Esophagus muscularis mucosa (tissue), 4 donors: ENCODE results near the gene CCDC40. TPM values are rescaled to one million over a fixed set of nuclear protein-coding genes. Genes with fewer than 3 reads are reported as not detected.

Experiments used
- DNase-seq: peaks from one replicate; pipeline ENCODE4 v3.0.0-alpha.2; 2017; ENCODE audit errors: extremely low spot score
- H3K27ac ChIP-seq, 4 donors: fragments of 200-600 bp; sonication (generic); replicated peaks in 1 of 4; 1 replicate in 3 of 4; 2 replicates in 1 of 4; pipeline ENCODE4 v1.5.1; 2016 to 2019; ENCODE audit warnings: mild to moderate bottlenecking in 1 of 4
- H3K27me3 ChIP-seq, 4 donors: fragments of 200-600 bp; sonication (generic); one replicate each; pipeline versions ENCODE4 v1.5.1 to v1.6.0; 2016 to 2019
- H3K36me3 ChIP-seq, 4 donors: fragments of 200-600 bp; sonication (generic); one replicate each; pipeline ENCODE4 v1.5.1; 2016 to 2019
- H3K4me1 ChIP-seq, 4 donors: fragments of 200-600 bp; sonication (generic); one replicate each; pipeline ENCODE4 v1.5.1; 2016 to 2019
- H3K4me3 ChIP-seq, 4 donors: fragments of 200-600 bp; sonication (generic); 1 replicate in 2 of 4; 2 replicates in 2 of 4; pipeline ENCODE4 v1.5.1; 2016 to 2019; ENCODE audit warnings: mild to moderate bottlenecking in 4 of 4, moderate library complexity in 1 of 4
- H3K9me3 ChIP-seq, 4 donors: fragments of 200-600 bp; sonication (generic); 1 replicate in 3 of 4; 2 replicates in 1 of 4; pipeline ENCODE4 v1.5.1; 2016 to 2019
- EP300 ChIP-seq: sonication (generic); formaldehyde crosslinking; IDR thresholded peaks from one replicate; pipeline ENCODE4 v1.6.1; 2017; ENCODE audit warnings: antibody characterized with exemption
- POLR2A ChIP-seq: fragments of 450-650 bp; IDR thresholded peaks from one replicate; pipeline ENCODE4 v1.6.1; 2017; ENCODE audit warnings: antibody characterized with exemption, moderate library complexity, mild to moderate bottlenecking, low read depth
- POLR2AphosphoS5 ChIP-seq, 2 donors: sonication (generic); formaldehyde crosslinking; IDR thresholded peaks; one replicate each; pipeline ENCODE4 v1.6.1; 2017; ENCODE audit warnings: antibody characterized with exemption in 2 of 2
- WGBS: methylation state at CpG from one replicate; pipeline ENCODE4 v1.1.5; 2018; 5-methylcytosine and 5-hydroxymethylcytosine counted together
- intact Hi-C: fragments of 100-400 bp; cut with DNase I; formaldehyde crosslinking; loops from one replicate; pipeline ENCODE4 v1.15.1; 2023
- total RNA-seq, 4 donors: library from RNA; depleted of rRNA; stranded (reverse); fragments of >200 nt; gene quantifications; one replicate each; pipeline versions ENCODE4 v1.1.0 to v1.2.1, GENCODE V29; 2016
- TF ChIP-seq, protein P1 (sequence below), 3 experiments: fragments of 200-600 bp in 2 of 3; fragments of 450-650 bp in 1 of 3; sonication (generic) in 2 of 3; IDR thresholded peaks; one replicate each; pipeline ENCODE4 v1.5.1; 2017 to 2019; ENCODE audit warnings: antibody characterized with exemption in 3 of 3, mild to moderate bottlenecking in 2 of 3, moderate library complexity in 1 of 3

Gene CCDC40
- total RNA-seq, 4 donors from 2014 or later, result 4.9 to 9.5 (median 7.8) TPM

DNA sequence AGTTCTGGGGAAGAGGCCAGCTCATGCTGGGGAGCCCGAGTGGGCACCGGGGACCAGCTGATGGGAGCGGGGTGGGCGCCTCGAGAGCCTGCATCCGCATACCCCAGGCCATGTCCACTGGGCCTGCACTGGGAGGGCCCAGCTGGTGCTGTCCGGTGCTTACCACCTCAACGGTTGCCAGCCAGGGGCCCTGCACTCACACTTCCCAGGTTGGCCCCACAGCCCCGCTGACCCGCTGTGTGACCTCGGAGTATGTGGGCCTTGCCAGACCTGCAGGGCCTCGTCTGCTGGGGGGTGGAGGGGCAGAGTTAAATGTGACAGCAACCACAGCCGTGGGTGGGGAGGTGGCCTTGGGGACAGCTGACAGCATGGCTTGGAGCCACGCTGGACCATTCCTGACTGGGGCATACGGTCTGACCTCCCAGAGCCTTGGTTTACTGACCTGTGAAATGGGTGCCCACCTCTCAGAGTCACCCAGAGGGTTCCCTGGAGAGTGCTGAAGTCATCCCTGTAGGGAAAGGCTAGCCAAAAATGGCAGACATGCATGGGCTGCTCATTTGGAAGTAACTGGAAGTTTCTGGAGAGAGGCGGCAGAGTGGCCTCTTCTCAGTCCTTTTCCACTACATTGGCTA lies 59.5 kb downstream of the CCDC40 start:
- intact Hi-C loops, result no loop called here
- no peaks in the 10 kb centered on the region for H3K27me3 ChIP-seq
- no peaks in the 10 kb centered on the region for H3K9me3 ChIP-seq
- H3K4me1 ChIP-seq, result peaks cover 5 to 8% (median 7%) of the 10 kb centered on the region in 4 donors
- DNase-seq, result no peak
- H3K36me3 ChIP-seq, result peaks cover 0 to 3% (median 0%) of the 10 kb centered on the region in 4 donors
- H3K4me3 ChIP-seq, result no peak overlapping the region
- TF ChIP-seq POLR2A (no peak), EP300 (no peak), POLR2AphosphoS5 (IDR thresholded peaks at IDR 0.05) (no peak)
- TF ChIP-seq, protein P1, sequence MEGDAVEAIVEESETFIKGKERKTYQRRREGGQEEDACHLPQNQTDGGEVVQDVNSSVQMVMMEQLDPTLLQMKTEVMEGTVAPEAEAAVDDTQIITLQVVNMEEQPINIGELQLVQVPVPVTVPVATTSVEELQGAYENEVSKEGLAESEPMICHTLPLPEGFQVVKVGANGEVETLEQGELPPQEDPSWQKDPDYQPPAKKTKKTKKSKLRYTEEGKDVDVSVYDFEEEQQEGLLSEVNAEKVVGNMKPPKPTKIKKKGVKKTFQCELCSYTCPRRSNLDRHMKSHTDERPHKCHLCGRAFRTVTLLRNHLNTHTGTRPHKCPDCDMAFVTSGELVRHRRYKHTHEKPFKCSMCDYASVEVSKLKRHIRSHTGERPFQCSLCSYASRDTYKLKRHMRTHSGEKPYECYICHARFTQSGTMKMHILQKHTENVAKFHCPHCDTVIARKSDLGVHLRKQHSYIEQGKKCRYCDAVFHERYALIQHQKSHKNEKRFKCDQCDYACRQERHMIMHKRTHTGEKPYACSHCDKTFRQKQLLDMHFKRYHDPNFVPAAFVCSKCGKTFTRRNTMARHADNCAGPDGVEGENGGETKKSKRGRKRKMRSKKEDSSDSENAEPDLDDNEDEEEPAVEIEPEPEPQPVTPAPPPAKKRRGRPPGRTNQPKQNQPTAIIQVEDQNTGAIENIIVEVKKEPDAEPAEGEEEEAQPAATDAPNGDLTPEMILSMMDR (IDR thresholded peaks at IDR 0.05), result no peak
- H3K27ac ChIP-seq, result no peak overlapping the region
- WGBS, result 100% methylated on average over 1 of the region's 16 CpGs

DNA sequence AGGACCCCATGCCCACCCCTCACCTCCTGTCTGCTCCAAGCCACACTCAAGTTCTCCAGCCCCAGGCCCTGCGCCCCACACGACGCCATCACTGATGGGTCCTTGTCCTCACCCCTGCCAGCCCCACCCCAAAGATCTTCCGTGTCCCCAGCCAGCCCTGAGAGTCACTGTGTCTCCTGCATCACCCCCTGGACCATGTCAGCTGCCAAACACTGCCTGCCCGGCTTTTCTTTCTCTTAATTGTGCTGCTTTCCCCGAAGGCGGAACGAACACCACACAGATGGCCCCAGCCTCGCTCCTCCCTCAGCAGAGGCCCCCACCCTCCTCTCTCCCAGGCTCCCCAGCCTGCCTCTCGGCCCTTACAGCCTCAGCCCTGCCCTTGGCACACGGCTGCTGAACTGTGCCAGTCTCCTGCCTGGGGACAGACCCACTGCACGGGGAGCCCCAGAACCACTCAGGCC lies 60.1 kb downstream of the CCDC40 start:
- no peak overlapping the region for H3K27ac ChIP-seq
- H3K9me3 ChIP-seq, result no peaks in the 10 kb centered on the region
- H3K4me1 ChIP-seq, result peaks cover 6 to 10% (median 8%) of the 10 kb centered on the region in 4 donors
- H3K27me3 ChIP-seq, result no peaks in the 10 kb centered on the region
- peaks cover 0 to 3% (median 0%) of the 10 kb centered on the region in 4 donors for H3K36me3 ChIP-seq
- intact Hi-C loops, result no loop called here
- TF ChIP-seq EP300, result no peak
- TF ChIP-seq, protein P1 (IDR thresholded peaks at IDR 0.05), result no peak
- no peak for TF ChIP-seq POLR2AphosphoS5 (IDR thresholded peaks at IDR 0.05)
- no peak for TF ChIP-seq POLR2A
- DNase-seq, result no peak
- H3K4me3 ChIP-seq, result no peak overlapping the region
- WGBS, result 90% methylated on average over 12 of the region's 12 CpGs

DNA sequence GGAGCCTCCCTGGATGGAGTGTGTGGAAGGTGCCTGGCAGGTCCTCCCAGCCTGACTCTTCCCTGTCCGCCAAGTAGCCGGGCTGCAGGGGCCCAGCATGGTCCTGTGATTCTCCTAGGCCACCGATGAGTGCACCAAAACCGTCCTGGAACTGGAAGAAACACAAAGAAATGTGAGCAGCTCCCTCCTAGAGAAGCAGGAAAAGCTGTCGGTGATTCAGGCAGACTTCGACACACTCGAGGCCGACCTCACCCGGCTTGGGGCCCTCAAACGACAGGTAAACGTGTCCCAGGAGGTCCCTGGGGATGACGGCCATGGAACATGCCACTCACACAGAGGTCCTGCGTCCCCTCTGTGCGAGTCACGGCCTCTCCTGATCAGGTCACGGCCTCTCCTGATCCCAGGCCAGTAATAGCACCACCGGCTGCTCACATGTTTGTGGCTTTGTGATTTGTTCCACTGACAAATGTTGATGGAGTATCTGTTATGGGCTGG lies 60.7 kb downstream of the CCDC40 start:
- Histone ChIP-seq H3K36me3 (peaks cover 0 to 3% (median 0%) of the 10 kb centered on the region in 4 donors), H3K4me1 (peaks cover 10 to 16% (median 13%) of the 10 kb centered on the region in 4 donors), H3K27ac (no peak overlapping the region), H3K27me3 (no peaks in the 10 kb centered on the region), H3K4me3 (no peak overlapping the region), H3K9me3 (no peaks in the 10 kb centered on the region)
- WGBS, result 84% methylated on average over 14 of the region's 17 CpGs
- TF ChIP-seq, protein P1 (IDR thresholded peaks at IDR 0.05), result no peak
- no peak for TF ChIP-seq POLR2AphosphoS5 (IDR thresholded peaks at IDR 0.05)
- no peak for TF ChIP-seq EP300
- no peak for TF ChIP-seq POLR2A
- DNase-seq, result no peak
- intact Hi-C loops, result no loop called here

DNA sequence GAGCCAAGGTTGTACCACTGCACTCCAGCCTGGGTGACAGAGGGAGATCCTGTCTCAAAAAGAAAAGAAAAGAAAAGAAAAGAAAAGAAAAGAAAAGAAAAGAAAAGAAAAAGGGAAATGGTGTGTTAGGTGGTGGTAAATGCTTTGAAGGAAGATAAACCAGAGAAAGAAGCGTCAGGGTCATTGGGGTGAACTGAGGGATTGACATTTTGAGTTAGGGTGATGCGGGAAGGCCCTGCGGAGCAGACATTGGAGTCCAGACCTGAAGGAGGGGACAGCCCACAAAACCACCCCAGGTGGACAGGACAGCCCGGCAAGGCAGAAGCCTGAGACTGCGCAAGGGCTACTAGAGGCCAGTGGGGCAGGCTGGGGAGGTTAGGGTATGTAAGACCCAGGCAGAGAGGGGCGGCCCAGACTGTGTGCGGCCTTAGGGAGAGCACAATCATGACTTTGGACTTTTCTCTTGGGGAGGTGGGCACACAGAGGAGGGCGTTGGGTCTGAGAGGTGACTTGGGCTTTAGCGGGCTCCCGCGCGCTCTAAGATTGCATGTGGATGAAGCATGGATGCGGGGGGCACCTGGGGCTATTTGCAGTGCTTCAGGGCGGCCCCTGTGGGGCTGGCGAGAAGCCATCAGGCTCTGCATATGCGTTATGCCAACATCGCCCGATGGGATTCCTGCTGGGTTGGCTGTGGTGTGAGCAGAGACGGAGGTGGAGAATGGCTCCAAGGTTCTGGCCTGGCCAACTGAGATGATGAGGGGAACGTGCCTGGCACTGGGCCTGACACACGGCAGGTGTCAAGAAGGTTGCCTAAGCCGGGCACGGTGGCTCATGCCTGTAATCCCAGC lies 61.6 kb downstream of the CCDC40 start:
- Histone ChIP-seq H3K4me3 (no peak overlapping the region), H3K4me1 (peaks cover 14 to 25% (median 19%) of the 10 kb centered on the region in 4 donors), H3K36me3 (peaks cover 0 to 3% (median 0%) of the 10 kb centered on the region in 4 donors), H3K9me3 (no peaks in the 10 kb centered on the region), H3K27ac (no peak overlapping the region), H3K27me3 (no peaks in the 10 kb centered on the region)
- DNase-seq, result no peak
- intact Hi-C loops, result no loop called here
- TF ChIP-seq, protein P1 (IDR thresholded peaks at IDR 0.05), result no peak
- TF ChIP-seq POLR2A (no peak), POLR2AphosphoS5 (IDR thresholded peaks at IDR 0.05) (no peak), EP300 (no peak)
- WGBS, result 90% methylated on average over 15 of the region's 23 CpGs
